Activated naive CD4-positive, alpha-beta T cell treated with anti-CD3 and anti-CD28 coated beads for 36 hours (primary cell): ENCODE results near the gene ATXN2. TPM values are rescaled to one million over a fixed set of nuclear protein-coding genes. Genes with fewer than 3 reads are reported as not detected.
"Not testable (repeated sequence)": the region's sequence is repeated elsewhere in the genome, so short reads cannot be mapped to it uniquely, and the experiment has no call there.

Source experiments
- CTCF ChIA-PET: fragments of 350-600 bp; sonication (Branson Sonifier 250); formaldehyde crosslinking; loops from one replicate; lab custom pipeline; 2021; ENCODE audit warnings: antibody characterized with exemption; lab: Charles Lee
- DNase-seq: peaks from one replicate; pipeline ENCODE4 v3.0.0-alpha.2; 2020
- H3K27ac Mint-ChIP-seq: one replicate; pipeline ENCODE4 v1.8.0; 2021; ENCODE audit warnings: mild to moderate bottlenecking, mixed read lengths
- H3K27me3 Mint-ChIP-seq: one replicate; pipeline ENCODE4 v1.8.0; 2021; ENCODE audit warnings: low read depth, mixed read lengths
- H3K36me3 Mint-ChIP-seq: one replicate; pipeline ENCODE4 v1.8.0; 2021; ENCODE audit warnings: low read depth, mixed read lengths
- H3K4me1 Mint-ChIP-seq: one replicate; pipeline ENCODE4 v1.8.0; 2021; ENCODE audit warnings: low read depth, mixed read lengths
- H3K4me3 Mint-ChIP-seq: one replicate; pipeline ENCODE4 v1.8.0; 2021; ENCODE audit warnings: mild to moderate bottlenecking, moderate library complexity, mixed read lengths
- H3K9me3 Mint-ChIP-seq: one replicate; pipeline ENCODE4 v1.8.0; 2021; ENCODE audit warnings: mixed read lengths
- intact Hi-C: fragments of 100-400 bp; cut with micrococcal nuclease; formaldehyde crosslinking; loops from one replicate; pipeline ENCODE4 v1.15.1; 2023
- total RNA-seq, 2 experiments: library from RNA; stranded (reverse); gene quantifications; one replicate each; pipeline ENCODE4 v1.2.3, GENCODE V29; 2021

Gene ATXN2
- total RNA-seq, 2 experiments from 2014 or later: 30.6 to 31.5 TPM

DNA sequence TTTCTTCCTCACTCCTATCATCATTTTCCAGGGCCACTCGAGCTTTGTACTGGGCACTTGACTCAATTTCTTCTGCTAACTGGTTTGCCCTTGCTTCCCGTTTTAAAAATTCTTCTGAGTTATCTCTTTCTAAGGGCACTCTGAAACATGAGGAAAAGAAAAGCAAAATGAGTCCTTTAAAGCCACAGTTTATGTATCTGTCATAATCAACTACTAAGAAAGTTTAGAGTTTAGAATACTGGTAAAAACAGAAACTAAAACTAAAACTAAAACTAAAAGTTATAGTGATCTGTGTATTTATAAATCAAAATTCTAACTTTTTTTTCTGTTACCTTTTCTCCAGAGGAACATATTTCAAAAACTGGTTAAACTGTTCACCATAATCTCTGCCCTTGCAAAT is 79.2 kb downstream of the ATXN2 start:
- H3K4me3 Mint-ChIP-seq: no peak overlapping the region
- intact Hi-C loops: loop anchor here (10.0 kb wide), 1 partner anchor 165 kb away; the partner anchor contains the start of genes ACAD10 and BRAP
- H3K27me3 Mint-ChIP-seq: no peaks in the 10 kb centered on the region
- CTCF ChIA-PET: no interaction called here
- H3K9me3 Mint-ChIP-seq: no peaks in the 10 kb centered on the region
- peak overlapping the region; percentile 17 for H3K27ac Mint-ChIP-seq
- peaks cover 14% of the 10 kb centered on the region for H3K36me3 Mint-ChIP-seq
- DNase-seq: no peak
- no peaks in the 10 kb centered on the region for H3K4me1 Mint-ChIP-seq

DNA sequence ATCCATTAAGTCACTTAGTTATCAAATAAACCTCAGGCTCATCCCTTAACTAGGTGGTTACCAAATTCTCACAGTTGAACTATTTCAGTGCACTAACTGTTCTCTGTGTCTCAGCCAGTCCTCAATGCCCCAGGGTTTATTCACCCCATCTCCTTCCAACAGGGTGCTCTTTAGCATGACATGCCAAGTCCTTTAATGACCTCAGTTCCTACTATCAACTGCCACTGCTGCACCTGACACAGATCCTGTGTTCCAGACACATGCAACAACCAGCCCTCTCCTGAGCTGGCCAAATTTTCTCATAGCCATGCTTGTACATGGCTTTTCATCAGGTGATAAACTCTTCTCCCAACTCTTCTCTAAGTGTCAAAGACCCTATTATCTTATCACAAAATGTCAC is 80.0 kb downstream of the ATXN2 start:
- H3K4me1 Mint-ChIP-seq: no peaks in the 10 kb centered on the region
- no peaks in the 10 kb centered on the region for H3K27me3 Mint-ChIP-seq
- no peak overlapping the region for H3K27ac Mint-ChIP-seq
- no peak overlapping the region for H3K4me3 Mint-ChIP-seq
- no peak for DNase-seq
- H3K9me3 Mint-ChIP-seq: no peaks in the 10 kb centered on the region
- intact Hi-C loops: no loop called here
- CTCF ChIA-PET: interaction anchor here (0.6 kb wide), 2 partner anchors 47 to 204 kb away, joined by 3 to 4 read pairs; no protein-coding TSS in a partner anchor
- peaks cover 11% of the 10 kb centered on the region for H3K36me3 Mint-ChIP-seq

DNA sequence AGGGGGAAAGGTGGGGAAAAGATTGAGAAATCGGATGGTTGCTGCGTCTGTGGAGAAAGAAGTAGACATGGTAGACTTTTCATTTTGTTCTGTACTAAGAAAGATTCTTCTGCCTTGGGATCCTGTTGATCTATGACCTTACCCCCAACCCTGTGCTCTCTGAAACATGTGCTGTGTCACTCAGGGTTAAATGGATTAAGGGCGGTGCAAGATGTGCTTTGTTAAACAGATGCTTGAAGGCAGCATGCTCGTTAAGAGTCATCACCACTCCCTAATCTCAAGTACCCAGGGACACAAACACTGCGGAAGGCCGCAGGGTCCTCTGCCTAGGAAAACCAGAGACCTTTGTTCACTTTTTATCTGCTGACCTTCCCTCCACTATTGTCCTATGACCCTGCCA is 91.4 kb downstream of the ATXN2 start:
- H3K4me1 Mint-ChIP-seq: peaks cover 10% of the 10 kb centered on the region
- H3K4me3 Mint-ChIP-seq, H3K27me3 Mint-ChIP-seq, intact Hi-C loops, H3K9me3 Mint-ChIP-seq, DNase-seq, H3K27ac Mint-ChIP-seq: not testable (repeated sequence)
- peaks cover 19% of the 10 kb centered on the region for H3K36me3 Mint-ChIP-seq
- CTCF ChIA-PET: interaction anchor here (0.7 kb wide), 1 partner anchor 20 kb away, joined by 4 read pairs; no protein-coding TSS in a partner anchor

DNA sequence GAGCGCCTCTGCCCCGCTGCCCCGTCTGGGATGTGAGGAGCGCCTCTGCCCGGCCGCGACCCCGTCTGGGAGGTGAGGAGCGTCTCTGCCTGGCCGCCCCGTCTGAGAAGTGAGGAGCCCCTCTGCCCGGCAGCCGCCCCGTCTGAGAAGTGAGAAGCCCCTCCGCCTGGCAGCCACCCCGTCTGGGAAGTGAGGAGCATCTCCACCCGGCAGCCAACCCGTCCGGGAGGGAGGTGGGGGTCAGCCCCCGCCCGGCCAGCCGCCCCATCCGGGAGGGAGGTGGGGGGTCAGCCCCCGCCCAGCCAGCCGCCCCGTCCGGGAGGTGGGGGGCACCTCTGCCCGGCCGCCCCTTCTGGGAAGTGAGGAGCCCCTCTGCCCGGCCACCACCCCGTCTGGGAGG is 91.9 kb downstream of the ATXN2 start:
- CTCF ChIA-PET, H3K4me3 Mint-ChIP-seq, H3K27me3 Mint-ChIP-seq, H3K27ac Mint-ChIP-seq, intact Hi-C loops, DNase-seq, H3K9me3 Mint-ChIP-seq: not testable (repeated sequence)
- Mint-ChIP-seq H3K4me1 (peaks cover 10% of the 10 kb centered on the region), H3K36me3 (peaks cover 19% of the 10 kb centered on the region)

DNA sequence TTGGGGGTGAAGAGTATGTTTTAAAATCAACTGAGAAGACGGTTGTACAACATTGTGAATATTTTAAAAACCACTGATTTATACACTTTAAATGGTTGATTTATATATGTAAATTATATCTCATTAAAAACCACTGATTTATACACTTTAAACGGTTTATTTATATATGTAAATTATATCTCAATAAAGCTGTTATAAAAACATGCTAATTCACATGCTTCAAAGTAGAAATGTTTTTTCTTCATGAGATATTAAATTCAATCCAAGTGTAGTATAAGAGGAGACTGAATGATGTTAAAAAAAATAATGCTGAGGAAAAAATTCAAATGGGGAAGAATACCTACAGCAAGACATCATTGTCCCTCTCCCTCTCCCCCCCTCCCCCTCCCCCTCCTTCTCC is 92.9 kb downstream of the ATXN2 start:
- intact Hi-C loops: no loop called here
- no peaks in the 10 kb centered on the region for H3K9me3 Mint-ChIP-seq
- H3K4me3 Mint-ChIP-seq: no peak overlapping the region
- peaks cover 10% of the 10 kb centered on the region for H3K4me1 Mint-ChIP-seq
- no peaks in the 10 kb centered on the region for H3K27me3 Mint-ChIP-seq
- H3K27ac Mint-ChIP-seq: no peak overlapping the region
- DNase-seq: no peak
- peaks cover 17% of the 10 kb centered on the region for H3K36me3 Mint-ChIP-seq
- CTCF ChIA-PET: interaction anchor here (1.0 kb wide), 1 partner anchor 109 kb away, joined by 3 read pairs; no protein-coding TSS in a partner anchor

DNA sequence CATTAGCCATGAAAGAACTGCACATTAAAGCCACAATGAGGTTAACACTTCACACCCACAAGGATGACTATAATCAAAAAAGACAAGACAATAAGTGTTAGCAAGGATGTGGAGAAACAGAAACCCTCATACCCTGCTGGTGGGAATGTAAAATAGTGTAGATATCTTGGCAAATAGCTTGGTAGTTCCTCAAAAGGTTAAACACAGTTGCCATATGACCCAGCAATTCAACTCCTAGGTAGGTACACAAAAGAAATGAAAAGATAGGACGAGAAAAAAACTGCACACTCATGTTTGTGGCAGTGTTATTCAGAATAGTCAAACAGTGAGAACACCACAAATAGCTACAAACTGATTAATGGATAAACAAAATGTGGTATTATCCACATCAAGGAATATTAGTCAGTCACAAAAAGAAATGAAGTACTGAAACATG is 93.5 kb downstream of the ATXN2 start:
- DNase-seq: no peak
- intact Hi-C loops: no loop called here
- Mint-ChIP-seq H3K27me3 (no peaks in the 10 kb centered on the region), H3K4me3 (no peak overlapping the region), H3K4me1 (peaks cover 10% of the 10 kb centered on the region), H3K36me3 (peaks cover 17% of the 10 kb centered on the region), H3K27ac (no peak overlapping the region), H3K9me3 (no peaks in the 10 kb centered on the region)
- CTCF ChIA-PET: interaction anchor here (1.0 kb wide), 1 partner anchor 108 kb away, joined by 3 read pairs; no protein-coding TSS in a partner anchor

DNA sequence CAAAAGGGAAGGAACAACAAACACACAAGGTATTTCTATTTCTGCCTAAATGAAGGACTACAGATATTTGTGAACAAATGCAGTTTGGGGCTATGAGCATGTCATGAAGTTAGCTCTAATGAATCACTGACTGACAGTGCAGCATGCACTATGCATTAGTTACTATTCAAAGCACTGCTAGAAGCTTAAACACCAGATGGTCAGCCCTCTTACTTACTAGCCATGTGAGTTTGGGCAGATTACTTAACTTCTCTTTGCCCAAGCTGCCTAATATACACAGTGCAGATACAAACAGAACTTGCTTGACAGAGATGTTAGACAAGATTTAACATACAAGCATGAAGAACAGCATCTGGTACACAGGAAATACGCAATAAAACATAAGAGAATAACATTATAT is 96.0 kb downstream of the ATXN2 start:
- CTCF ChIA-PET: interaction anchor here (0.6 to 2.0 kb wide), 3 partner anchors 8 to 107 kb away, joined by 3 to 6 read pairs (median 5); no protein-coding TSS in a partner anchor
- no peaks in the 10 kb centered on the region for H3K27me3 Mint-ChIP-seq
- no peak overlapping the region for H3K27ac Mint-ChIP-seq
- DNase-seq: no peak
- H3K9me3 Mint-ChIP-seq: no peaks in the 10 kb centered on the region
- peaks cover 14% of the 10 kb centered on the region for H3K36me3 Mint-ChIP-seq
- peaks cover 10% of the 10 kb centered on the region for H3K4me1 Mint-ChIP-seq
- intact Hi-C loops: no loop called here
- H3K4me3 Mint-ChIP-seq: no peak overlapping the region

DNA sequence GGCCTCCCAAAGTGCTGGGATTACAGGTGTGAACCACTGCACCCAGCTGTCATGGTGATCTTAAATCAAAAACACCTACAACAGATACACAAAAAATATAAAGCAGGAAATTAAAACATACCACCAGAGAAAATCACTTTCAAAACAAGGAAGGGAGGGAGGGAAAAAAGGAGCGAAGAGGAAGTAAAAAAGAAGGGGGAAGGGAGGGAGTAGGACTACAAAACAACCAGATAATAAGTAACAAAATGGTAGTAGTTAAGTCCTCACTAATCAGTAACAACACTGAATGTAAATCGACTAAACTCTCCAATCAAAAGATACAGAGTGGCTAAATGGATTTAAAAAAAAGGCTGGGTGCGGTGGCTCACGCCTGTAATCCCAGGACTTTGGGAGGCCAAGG is 104.4 kb downstream of the ATXN2 start:
- CTCF ChIA-PET: no interaction called here

DNA sequence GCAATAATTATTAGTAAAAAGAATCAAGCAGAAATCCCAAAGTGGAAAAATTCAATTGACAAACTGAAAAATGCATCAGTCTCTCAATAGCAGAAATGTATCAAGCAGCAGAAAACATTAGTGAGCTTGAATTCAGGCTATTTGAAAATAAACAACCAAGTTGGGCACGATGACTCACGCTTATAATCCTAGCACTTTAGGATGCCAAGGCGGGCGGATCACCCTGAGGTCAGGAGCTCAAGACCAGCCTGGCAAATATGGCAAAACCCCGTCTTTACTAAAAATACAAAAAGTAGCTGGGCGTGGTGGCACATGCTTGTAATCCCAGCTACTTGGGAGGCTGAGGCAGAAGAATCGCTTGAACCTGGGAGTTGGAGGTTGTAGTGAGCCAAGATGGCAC is 106.1 kb downstream of the ATXN2 start:
- DNase-seq, H3K9me3 Mint-ChIP-seq, intact Hi-C loops, H3K27me3 Mint-ChIP-seq, H3K27ac Mint-ChIP-seq, H3K4me3 Mint-ChIP-seq, H3K4me1 Mint-ChIP-seq: not testable (repeated sequence)
- peaks cover 34% of the 10 kb centered on the region for H3K36me3 Mint-ChIP-seq
- CTCF ChIA-PET: interaction anchor here (0.6 kb wide), 2 partner anchors 314 to 1604 kb away, joined by 3 read pairs; no protein-coding TSS in a partner anchor

More for the DNA sequence above, 104.4 kb downstream of the ATXN2 start:
- H3K27ac Mint-ChIP-seq: no peak overlapping the region
- H3K9me3 Mint-ChIP-seq: no peaks in the 10 kb centered on the region
- no peaks in the 10 kb centered on the region for H3K27me3 Mint-ChIP-seq
- intact Hi-C loops: no loop called here
- peaks cover 31% of the 10 kb centered on the region for H3K36me3 Mint-ChIP-seq
- no peak for DNase-seq
- H3K4me1 Mint-ChIP-seq: no peaks in the 10 kb centered on the region
- H3K4me3 Mint-ChIP-seq: no peak overlapping the region

DNA sequence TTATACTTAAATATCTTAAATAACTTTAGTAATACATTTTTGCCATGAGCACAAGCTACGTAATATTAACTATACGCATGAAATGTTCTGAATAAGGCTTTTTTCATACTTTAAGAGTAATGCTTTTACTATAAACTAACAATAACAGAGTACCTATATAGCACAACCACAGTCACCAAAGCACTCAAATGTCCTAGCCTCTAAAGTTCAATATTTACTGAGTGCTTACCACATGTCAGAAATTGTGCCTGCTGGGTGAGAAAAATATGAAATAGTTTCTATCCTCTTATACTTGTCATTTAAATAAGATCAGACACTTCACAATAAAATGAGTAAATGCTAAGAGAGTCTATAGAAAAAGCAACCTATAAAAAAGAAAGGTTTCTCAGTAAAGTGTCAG is 110.3 kb downstream of the ATXN2 start:
- DNase-seq: no peak
- intact Hi-C loops: no loop called here
- H3K4me3 Mint-ChIP-seq: no peak overlapping the region
- H3K4me1 Mint-ChIP-seq: no peaks in the 10 kb centered on the region
- H3K36me3 Mint-ChIP-seq: peaks cover 29% of the 10 kb centered on the region
- no peak overlapping the region for H3K27ac Mint-ChIP-seq
- H3K27me3 Mint-ChIP-seq: no peaks in the 10 kb centered on the region
- no peaks in the 10 kb centered on the region for H3K9me3 Mint-ChIP-seq
- CTCF ChIA-PET: interaction anchor here (0.9 to 1.7 kb wide), 3 partner anchors 37 to 92 kb away, joined by 3 to 6 read pairs (median 4); no protein-coding TSS in a partner anchor

DNA sequence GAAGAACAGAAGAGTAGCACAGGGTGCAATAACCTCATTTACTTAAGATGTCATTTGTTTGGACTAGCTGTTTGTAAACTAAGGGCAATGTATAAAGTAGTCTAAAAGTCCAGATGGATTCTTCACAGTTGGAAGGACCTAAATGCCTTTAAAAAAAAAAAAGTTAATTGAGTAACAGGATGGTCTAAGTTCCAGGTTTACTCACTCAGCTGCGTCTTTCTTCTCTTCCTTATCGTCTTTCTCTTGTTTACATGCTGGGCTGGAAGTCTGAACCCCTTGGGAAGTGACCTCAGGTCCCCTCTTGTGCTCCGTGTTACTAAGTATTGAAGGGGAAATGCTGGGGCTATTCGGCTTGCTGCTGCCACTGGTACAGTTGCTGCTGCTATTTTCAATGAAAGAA is 110.8 kb downstream of the ATXN2 start:
- Mint-ChIP-seq H3K36me3 (peaks cover 33% of the 10 kb centered on the region), H3K4me1 (no peaks in the 10 kb centered on the region), H3K9me3 (no peaks in the 10 kb centered on the region), H3K27me3 (no peaks in the 10 kb centered on the region), H3K4me3 (no peak overlapping the region), H3K27ac (no peak overlapping the region)
- CTCF ChIA-PET: interaction anchor here (0.9 to 1.7 kb wide), 3 partner anchors 36 to 92 kb away, joined by 4 to 6 read pairs (median 4); no protein-coding TSS in a partner anchor
- DNase-seq: no peak
- intact Hi-C loops: no loop called here

DNA sequence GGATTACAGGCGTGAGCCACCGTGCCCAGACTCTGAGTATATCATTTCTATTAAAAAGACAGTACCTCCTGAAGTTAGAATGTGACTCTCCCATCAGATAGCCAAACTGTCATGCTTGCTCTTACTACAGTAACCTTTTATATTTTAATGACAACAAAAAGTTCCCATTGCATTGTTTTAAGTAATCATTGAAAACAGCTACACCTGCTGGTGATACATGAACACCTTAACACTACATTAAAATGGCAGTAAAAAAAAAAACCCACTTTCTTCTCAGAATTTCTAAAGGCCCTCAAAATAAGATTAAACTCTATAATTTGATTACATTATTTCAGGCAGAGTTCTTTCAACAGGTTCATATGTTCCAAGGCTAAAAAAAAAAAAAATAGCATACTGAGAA is 116.7 kb downstream of the ATXN2 start:
- Mint-ChIP-seq H3K36me3 (peaks cover 19% of the 10 kb centered on the region), H3K4me3 (no peak overlapping the region), H3K27ac (no peak overlapping the region), H3K27me3 (no peaks in the 10 kb centered on the region), H3K9me3 (no peaks in the 10 kb centered on the region), H3K4me1 (no peaks in the 10 kb centered on the region)
- intact Hi-C loops: loop anchor here (1.0 kb wide), 2 partner anchors 85 to 151 kb away; no protein-coding TSS in a partner anchor
- no peak for DNase-seq
- CTCF ChIA-PET: interaction anchor here (0.7 to 5.0 kb wide), 3 partner anchors 9 to 162 kb away, joined by 3 to 22 read pairs (median 3); no protein-coding TSS in a partner anchor

DNA sequence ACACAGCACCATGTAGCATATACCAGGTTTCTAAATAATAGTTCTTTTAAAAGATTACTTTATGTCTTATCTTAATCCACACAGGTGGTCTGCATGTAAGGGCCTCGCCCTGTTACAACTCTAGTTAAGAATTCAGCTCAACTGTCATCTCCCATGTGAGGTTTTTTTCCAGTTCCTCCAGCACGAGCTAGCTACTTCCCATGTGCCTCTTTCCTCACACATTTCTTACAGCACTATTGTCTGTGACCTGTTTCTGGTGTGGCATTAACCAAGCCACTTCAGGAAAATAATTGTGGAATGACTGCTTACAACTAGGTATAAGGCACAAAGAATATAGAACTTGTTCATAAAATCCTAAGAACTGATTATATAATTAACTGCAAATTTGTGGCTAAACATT is 127.9 kb downstream of the ATXN2 start:
- intact Hi-C loops: no loop called here
- H3K4me1 Mint-ChIP-seq: peaks cover 7% of the 10 kb centered on the region
- H3K27ac Mint-ChIP-seq: no peak overlapping the region
- no peak overlapping the region for H3K4me3 Mint-ChIP-seq
- no peaks in the 10 kb centered on the region for H3K9me3 Mint-ChIP-seq
- CTCF ChIA-PET: interaction anchor here (0.7 to 3.6 kb wide), 3 partner anchors 20 to 738 kb away, joined by 3 to 17 read pairs (median 12); no protein-coding TSS in a partner anchor
- peaks cover 28% of the 10 kb centered on the region for H3K36me3 Mint-ChIP-seq
- no peak for DNase-seq
- no peaks in the 10 kb centered on the region for H3K27me3 Mint-ChIP-seq
